Measurements from ENCODE around the gene CPXM2.

Gene CPXM2

DNA sequence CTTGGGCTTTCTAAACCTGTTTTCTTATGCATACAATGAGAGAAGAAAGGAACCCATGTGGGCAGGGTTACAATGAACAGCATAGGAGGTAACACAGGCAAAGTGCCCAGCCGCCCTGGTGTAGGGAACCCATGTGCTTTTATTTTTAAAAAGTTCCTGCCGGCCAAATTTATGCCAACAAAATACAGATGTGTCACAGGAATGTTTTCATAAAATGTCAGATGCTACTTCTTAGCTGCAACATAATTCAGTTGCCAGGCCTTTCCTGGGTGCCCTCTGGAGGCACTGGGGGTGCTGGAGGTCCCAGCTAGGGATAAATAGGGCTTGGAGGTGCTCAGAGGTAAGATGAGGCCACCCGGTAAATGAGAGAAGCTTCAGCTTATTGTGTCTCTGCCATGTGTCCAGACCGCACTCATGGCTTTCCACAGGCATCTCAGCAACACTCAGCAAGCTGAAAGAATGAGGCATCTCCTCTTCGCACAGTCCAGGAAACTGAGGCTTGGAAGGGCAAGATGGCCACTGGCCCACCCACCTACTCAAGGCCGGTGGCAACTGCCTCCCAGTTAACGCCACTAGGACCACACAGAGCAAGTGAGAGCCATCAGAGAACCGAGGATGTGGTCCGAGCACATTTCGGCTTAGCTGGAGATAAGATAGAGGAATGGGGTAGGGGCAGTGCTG lies 58.3 kb downstream of the CPXM2 start:
- no peak for TF ChIP-seq POLR2AphosphoS5 (IDR thresholded peaks at IDR 0.05; ENCODE audit: low read depth, low read length)
- no peak for TF ChIP-seq TAF1 (IDR thresholded peaks at IDR 0.05; ENCODE audit: borderline replicate concordance, insufficient read depth, low read length)
- TF ChIP-seq, protein P1, sequence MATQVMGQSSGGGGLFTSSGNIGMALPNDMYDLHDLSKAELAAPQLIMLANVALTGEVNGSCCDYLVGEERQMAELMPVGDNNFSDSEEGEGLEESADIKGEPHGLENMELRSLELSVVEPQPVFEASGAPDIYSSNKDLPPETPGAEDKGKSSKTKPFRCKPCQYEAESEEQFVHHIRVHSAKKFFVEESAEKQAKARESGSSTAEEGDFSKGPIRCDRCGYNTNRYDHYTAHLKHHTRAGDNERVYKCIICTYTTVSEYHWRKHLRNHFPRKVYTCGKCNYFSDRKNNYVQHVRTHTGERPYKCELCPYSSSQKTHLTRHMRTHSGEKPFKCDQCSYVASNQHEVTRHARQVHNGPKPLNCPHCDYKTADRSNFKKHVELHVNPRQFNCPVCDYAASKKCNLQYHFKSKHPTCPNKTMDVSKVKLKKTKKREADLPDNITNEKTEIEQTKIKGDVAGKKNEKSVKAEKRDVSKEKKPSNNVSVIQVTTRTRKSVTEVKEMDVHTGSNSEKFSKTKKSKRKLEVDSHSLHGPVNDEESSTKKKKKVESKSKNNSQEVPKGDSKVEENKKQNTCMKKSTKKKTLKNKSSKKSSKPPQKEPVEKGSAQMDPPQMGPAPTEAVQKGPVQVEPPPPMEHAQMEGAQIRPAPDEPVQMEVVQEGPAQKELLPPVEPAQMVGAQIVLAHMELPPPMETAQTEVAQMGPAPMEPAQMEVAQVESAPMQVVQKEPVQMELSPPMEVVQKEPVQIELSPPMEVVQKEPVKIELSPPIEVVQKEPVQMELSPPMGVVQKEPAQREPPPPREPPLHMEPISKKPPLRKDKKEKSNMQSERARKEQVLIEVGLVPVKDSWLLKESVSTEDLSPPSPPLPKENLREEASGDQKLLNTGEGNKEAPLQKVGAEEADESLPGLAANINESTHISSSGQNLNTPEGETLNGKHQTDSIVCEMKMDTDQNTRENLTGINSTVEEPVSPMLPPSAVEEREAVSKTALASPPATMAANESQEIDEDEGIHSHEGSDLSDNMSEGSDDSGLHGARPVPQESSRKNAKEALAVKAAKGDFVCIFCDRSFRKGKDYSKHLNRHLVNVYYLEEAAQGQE (IDR thresholded peaks at IDR 0.05; ENCODE audit: insufficient read depth in 1 of 2, low read depth in 2 of 2, low read length in 2 of 2): no peak

DNA sequence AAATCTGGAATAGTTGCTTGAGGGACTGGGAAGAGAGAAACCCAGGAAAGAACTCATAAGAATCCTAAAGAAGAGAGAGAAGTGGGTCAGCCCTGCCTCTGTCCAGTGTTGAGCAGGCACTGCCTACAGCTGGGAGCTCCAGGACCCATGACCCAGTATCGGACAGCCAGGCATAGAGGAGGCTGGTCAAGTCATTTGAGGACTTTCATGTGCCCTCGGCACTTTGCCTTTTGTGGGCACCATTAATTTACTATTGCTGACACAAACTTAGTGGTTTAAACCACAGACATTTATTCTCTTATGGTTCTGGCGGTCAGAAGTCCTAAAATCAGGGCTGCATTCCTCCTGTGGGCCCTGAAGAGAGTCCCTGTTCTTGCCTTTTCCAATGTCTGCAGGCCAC lies 60.3 kb downstream of the CPXM2 start:
- TF ChIP-seq SIN3A (IDR thresholded peaks at IDR 0.05; ENCODE audit: borderline replicate concordance, insufficient read depth, low read length): no peak

DNA sequence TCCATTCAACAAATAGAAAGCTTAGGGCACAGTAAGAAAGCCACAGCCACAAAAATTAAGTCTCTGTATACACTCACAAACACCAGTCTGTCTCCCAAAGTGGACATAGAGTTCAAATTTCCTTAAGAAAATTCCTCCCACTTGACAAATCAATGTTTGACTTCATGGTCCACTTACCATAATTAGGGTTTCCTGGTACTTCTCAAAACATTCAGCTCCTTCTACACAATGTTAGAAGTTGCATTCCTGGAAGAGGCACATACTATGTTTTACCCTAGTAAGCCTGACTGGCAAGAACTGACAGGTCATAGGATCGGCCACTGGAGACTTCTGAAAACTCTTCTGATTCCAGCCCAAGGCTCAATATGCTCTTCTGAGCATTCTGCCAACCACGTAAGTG lies 70.5 kb downstream of the CPXM2 start:
- TF ChIP-seq POLR2AphosphoS5 (IDR thresholded peaks at IDR 0.05; ENCODE audit: low read depth, low read length) (no peak), SIN3A (IDR thresholded peaks at IDR 0.05; ENCODE audit: borderline replicate concordance, insufficient read depth, low read length) (no peak), TAF1 (IDR thresholded peaks at IDR 0.05; ENCODE audit: borderline replicate concordance, insufficient read depth, low read length) (no peak), FOXP2 (optimal IDR thresholded peaks at IDR 0.05; ENCODE audit: borderline replicate concordance, extremely low read depth, extremely low read length, insufficient read depth) (no peak)
- TF ChIP-seq, protein P1 (IDR thresholded peaks at IDR 0.05; ENCODE audit: insufficient read depth in 1 of 2, low read depth in 2 of 2, low read length in 2 of 2): no peak

DNA sequence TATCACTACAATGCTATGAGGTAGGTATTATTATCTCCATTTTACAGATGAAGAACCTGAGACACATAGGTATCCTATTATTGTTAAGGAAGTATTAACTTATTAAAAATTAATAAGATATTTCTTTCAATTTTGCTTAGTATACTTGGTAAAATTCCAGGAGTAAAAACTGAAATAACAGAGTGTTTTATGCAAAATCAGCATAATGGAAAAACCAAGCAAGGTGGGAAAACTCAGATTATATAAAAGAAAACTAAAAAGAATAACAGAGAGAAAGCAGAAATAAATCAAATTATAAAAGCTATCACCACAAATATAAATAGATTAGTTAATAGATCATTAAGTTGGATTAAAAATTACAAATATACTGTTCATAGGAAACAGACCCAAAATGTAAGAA lies 82.0 kb downstream of the CPXM2 start:
- TF ChIP-seq SIN3A (IDR thresholded peaks at IDR 0.05; ENCODE audit: borderline replicate concordance, insufficient read depth, low read length): no peak
- TF ChIP-seq POLR2AphosphoS5 (IDR thresholded peaks at IDR 0.05; ENCODE audit: low read depth, low read length): no peak
- no peak for TF ChIP-seq FOXP2 (optimal IDR thresholded peaks at IDR 0.05; ENCODE audit: borderline replicate concordance, extremely low read depth, extremely low read length, insufficient read depth)
- TF ChIP-seq TAF1 (IDR thresholded peaks at IDR 0.05; ENCODE audit: borderline replicate concordance, insufficient read depth, low read length): no peak
- TF ChIP-seq, protein P1 (IDR thresholded peaks at IDR 0.05; ENCODE audit: insufficient read depth in 1 of 2, low read depth in 2 of 2, low read length in 2 of 2): no peak

DNA sequence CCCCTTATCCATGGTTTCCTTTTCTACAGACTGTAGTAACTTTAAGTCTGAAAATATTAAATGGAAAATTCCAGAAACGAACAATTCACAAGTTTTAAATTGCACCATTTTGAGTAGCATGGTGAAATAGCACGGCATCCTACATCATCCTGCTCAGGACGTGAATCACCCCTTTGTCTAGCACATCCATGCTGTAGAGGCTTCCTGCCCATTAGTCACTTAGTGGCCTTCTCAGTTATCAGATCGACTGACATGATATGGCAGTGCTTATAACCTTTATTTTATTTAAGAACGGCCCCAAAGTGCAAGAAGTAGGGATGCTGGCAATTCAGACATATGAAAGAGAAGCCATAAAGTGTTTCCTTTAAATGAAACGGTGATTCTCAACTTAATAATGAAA lies 82.7 kb downstream of the CPXM2 start:
- no peak for TF ChIP-seq SIN3A (IDR thresholded peaks at IDR 0.05; ENCODE audit: borderline replicate concordance, insufficient read depth, low read length)

DNA sequence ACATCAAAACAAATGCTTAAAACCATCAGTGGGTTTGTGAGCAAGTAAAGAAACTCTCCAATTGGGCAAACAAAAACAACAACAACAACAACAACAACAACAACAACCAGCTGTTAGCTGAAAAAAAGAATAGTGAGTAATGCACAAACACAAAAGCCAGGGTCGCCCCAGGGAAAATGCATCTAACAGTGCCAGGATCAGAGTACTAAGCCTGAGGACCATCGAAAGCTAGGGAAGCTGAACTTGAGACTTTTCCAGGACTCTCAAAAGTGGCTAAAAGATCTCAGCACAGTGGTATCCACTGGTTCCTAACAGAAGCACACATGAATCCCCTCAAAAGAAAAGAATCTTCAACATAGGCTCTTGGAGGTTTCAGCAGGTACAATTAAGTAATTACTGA lies 83.3 kb downstream of the CPXM2 start:
- TF ChIP-seq TAF1 (IDR thresholded peaks at IDR 0.05; ENCODE audit: borderline replicate concordance, insufficient read depth, low read length) (no peak), POLR2AphosphoS5 (IDR thresholded peaks at IDR 0.05; ENCODE audit: low read depth, low read length) (no peak), FOXP2 (optimal IDR thresholded peaks at IDR 0.05; ENCODE audit: borderline replicate concordance, extremely low read depth, extremely low read length, insufficient read depth) (no peak), SIN3A (IDR thresholded peaks at IDR 0.05; ENCODE audit: borderline replicate concordance, insufficient read depth, low read length) (no peak)
- TF ChIP-seq, protein P1 (IDR thresholded peaks at IDR 0.05; ENCODE audit: insufficient read depth in 1 of 2, low read depth in 2 of 2, low read length in 2 of 2): no peak
